HepG2 (cell line): ENCODE results near the gene ZFAND2A. TPM values are rescaled to one million over a fixed set of nuclear protein-coding genes. Genes with fewer than 3 reads are reported as not detected.
A peak's percentile ranks its signal among the peaks of the same experiment; 100 is the strongest.

Experiments
- EZH2 ChIP-seq: conservative IDR thresholded peaks from 2 replicates; pipeline ENCODE4 v1.6.1; 2012; ENCODE audit warnings: mild to moderate bottlenecking, low read depth, low read length, moderate library complexity
- FOXA1 ChIP-seq, 2 experiments: fragments of 450-650 bp in 1 of 2; sonication (generic) in 1 of 2; formaldehyde crosslinking in 1 of 2; IDR thresholded peaks; 2 replicates each; pipeline versions ENCODE4 v1.4.0 to v1.6.1; 2016 to 2020; ENCODE audit warnings: missing genetic modification reagents in 1 of 2
- KLF6 ChIP-seq: IDR thresholded peaks from 2 replicates; pipeline ENCODE4 v1.8.0; 2016; ENCODE audit warnings: missing biosample characterization, missing genetic modification reagents
- MLLT10 ChIP-seq: sonication (generic); formaldehyde crosslinking; IDR thresholded peaks from 2 replicates; pipeline ENCODE4 v1.4.0; 2020; ENCODE audit warnings: missing genetic modification reagents
- ZFP37 ChIP-seq: sonication (generic); formaldehyde crosslinking; IDR thresholded peaks from 2 replicates; pipeline ENCODE4 v1.4.0; 2020; ENCODE audit warnings: missing genetic modification reagents, borderline replicate concordance
- polyA plus RNA-seq, 8 experiments: library from polyadenylated mRNA; depleted of rRNA in 3 of 8; stranded (reverse) in 7 of 8; unstranded in 1 of 8; fragments of >200 nt; fragmentation: Illumina TruSeq in 4 of 8; extraction: Trizol in 4 of 8; gene quantifications; 2 replicates each; pipeline versions ENCODE4 v1.2.1 to v1.2.3, GENCODE V29; 2011 to 2016; ENCODE audit warnings: low read depth in 4 of 8, missing spikeins in 1 of 8, mixed read lengths in 1 of 8; ENCODE audit not compliant: insufficient read depth in 1 of 8
- total RNA-seq, 5 experiments: library from RNA; depleted of rRNA; stranded (reverse); fragments of >200 nt; fragmentation: Illumina TruSeq; extraction: Trizol; gene quantifications; 2 replicates each; pipeline ENCODE4 v1.2.3, GENCODE V29; 2016; ENCODE audit warnings: low read depth in 1 of 5
- TF ChIP-seq, protein P1 (sequence below): sonication (generic); formaldehyde crosslinking; IDR thresholded peaks from 2 replicates; pipeline ENCODE4 v1.5.1; 2020; ENCODE audit warnings: mild to moderate bottlenecking, missing genetic modification reagents, moderate library complexity
- TF ChIP-seq, protein P2 (sequence below): sonication (generic); formaldehyde crosslinking; IDR thresholded peaks from 2 replicates; pipeline ENCODE4 v1.8.1; 2023; ENCODE audit warnings: mild to moderate bottlenecking, moderate library complexity, missing genetic modification reagents
- TF ChIP-seq, protein P3 (sequence below): sonication (generic); formaldehyde crosslinking; IDR thresholded peaks from 2 replicates; pipeline ENCODE4 v1.4.0; 2020; ENCODE audit warnings: missing genetic modification reagents, borderline replicate concordance
- TF ChIP-seq, protein P4 (sequence below): sonication (generic); formaldehyde crosslinking; IDR thresholded peaks from 2 replicates; pipeline ENCODE4 v1.5.0; 2020; ENCODE audit warnings: mild to moderate bottlenecking, missing genetic modification reagents

The ZFAND2A gene
- total and polyA plus RNA-seq, 2 of the 13 experiments (the other 11 are each of a cell fraction or from before 2014, with no cell fraction given), result 140 to 153 TPM

DNA sequence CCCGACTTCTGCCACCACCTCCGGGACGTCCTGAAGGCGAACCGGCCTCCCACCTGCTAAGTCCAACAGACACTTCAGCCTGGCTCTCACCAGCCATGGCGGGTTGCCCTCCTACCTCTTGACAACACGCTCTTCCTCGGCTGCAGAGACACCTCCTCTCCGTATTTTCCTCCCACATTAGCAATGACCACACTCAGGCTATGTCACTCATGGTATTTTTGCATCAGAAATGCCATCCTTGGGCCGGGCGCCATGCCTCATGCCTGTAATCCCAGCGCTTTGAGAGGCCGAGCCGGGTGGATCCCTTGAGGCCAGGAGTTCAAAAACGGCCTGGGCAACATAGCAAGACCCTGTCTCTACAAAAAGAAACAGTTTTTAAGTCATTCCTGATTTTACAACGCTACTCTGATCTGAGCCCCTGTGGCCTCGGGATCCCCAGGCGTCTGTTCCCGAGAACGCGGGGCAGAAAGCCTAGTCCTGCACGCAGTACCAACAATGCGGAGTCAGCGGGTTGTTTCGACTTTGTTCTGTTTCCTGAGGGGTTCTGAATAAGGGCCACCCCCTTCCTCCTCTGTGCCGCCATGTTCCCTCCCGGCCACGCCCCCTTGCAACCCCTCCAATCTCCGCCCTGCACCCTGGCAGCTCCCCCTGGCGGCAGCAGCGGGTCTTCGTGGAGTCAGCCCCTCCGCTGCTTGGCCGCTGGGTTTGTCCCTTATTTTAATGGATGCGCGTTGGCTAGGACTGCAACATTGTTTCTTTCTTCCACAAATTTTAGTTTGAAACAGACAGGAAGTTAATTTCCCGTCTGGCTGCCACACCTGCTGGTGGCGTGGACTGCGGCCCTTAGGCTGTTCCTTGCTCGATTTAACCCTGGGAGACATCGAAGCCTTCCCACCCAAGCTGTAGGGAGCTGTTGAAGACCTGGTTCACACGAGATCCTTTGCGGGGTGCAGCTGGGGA, 9.7 kb upstream of the ZFAND2A start (continued):
- TF ChIP-seq, protein P1, sequence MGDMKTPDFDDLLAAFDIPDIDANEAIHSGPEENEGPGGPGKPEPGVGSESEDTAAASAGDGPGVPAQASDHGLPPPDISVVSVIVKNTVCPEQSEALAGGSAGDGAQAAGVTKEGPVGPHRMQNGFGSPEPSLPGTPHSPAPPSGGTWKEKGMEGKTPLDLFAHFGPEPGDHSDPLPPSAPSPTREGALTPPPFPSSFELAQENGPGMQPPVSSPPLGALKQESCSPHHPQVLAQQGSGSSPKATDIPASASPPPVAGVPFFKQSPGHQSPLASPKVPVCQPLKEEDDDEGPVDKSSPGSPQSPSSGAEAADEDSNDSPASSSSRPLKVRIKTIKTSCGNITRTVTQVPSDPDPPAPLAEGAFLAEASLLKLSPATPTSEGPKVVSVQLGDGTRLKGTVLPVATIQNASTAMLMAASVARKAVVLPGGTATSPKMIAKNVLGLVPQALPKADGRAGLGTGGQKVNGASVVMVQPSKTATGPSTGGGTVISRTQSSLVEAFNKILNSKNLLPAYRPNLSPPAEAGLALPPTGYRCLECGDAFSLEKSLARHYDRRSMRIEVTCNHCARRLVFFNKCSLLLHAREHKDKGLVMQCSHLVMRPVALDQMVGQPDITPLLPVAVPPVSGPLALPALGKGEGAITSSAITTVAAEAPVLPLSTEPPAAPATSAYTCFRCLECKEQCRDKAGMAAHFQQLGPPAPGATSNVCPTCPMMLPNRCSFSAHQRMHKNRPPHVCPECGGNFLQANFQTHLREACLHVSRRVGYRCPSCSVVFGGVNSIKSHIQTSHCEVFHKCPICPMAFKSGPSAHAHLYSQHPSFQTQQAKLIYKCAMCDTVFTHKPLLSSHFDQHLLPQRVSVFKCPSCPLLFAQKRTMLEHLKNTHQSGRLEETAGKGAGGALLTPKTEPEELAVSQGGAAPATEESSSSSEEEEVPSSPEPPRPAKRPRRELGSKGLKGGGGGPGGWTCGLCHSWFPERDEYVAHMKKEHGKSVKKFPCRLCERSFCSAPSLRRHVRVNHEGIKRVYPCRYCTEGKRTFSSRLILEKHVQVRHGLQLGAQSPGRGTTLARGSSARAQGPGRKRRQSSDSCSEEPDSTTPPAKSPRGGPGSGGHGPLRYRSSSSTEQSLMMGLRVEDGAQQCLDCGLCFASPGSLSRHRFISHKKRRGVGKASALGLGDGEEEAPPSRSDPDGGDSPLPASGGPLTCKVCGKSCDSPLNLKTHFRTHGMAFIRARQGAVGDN, result peak; percentile 90
- no peak for TF ChIP-seq FOXA1 (IDR thresholded peaks at IDR 0.05)
- peak; percentile 14; the same call in 1 of the 2 replicates for TF ChIP-seq FOXA1 (CRISPR knock-in tag; IDR thresholded peaks at IDR 0.05)
- TF ChIP-seq, protein P2, sequence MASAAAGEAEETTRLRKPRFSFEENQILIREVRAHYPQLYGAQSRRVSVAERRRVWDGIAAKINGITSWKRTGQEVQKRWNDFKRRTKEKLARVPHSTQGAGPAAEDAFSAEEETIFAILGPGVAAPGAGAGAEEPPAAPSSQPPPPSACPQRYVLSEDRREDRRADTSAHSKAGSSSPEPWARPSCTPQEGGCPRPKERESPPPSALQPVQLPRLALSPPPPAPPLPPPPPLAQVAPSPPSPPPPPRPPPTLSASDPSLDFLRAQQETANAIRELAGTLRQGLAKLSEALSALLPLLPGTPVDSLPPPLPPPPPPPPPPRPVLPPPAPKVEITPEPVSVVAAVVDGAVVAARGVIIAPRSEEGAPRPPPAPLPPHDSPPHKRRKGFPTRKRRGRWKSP (CRISPR knock-in tag), result no peak; the same call in 1 of the 2 replicates
- TF ChIP-seq MLLT10, result no peak
- TF ChIP-seq, protein P3, sequence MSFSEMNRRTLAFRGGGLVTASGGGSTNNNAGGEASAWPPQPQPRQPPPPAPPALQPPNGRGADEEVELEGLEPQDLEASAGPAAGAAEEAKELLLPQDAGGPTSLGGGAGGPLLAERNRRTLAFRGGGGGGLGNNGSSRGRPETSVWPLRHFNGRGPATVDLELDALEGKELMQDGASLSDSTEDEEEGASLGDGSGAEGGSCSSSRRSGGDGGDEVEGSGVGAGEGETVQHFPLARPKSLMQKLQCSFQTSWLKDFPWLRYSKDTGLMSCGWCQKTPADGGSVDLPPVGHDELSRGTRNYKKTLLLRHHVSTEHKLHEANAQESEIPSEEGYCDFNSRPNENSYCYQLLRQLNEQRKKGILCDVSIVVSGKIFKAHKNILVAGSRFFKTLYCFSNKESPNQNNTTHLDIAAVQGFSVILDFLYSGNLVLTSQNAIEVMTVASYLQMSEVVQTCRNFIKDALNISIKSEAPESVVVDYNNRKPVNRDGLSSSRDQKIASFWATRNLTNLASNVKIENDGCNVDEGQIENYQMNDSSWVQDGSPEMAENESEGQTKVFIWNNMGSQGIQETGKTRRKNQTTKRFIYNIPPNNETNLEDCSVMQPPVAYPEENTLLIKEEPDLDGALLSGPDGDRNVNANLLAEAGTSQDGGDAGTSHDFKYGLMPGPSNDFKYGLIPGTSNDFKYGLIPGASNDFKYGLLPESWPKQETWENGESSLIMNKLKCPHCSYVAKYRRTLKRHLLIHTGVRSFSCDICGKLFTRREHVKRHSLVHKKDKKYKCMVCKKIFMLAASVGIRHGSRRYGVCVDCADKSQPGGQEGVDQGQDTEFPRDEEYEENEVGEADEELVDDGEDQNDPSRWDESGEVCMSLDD, result no peak
- TF ChIP-seq EZH2, result no peak
- TF ChIP-seq, protein P4, sequence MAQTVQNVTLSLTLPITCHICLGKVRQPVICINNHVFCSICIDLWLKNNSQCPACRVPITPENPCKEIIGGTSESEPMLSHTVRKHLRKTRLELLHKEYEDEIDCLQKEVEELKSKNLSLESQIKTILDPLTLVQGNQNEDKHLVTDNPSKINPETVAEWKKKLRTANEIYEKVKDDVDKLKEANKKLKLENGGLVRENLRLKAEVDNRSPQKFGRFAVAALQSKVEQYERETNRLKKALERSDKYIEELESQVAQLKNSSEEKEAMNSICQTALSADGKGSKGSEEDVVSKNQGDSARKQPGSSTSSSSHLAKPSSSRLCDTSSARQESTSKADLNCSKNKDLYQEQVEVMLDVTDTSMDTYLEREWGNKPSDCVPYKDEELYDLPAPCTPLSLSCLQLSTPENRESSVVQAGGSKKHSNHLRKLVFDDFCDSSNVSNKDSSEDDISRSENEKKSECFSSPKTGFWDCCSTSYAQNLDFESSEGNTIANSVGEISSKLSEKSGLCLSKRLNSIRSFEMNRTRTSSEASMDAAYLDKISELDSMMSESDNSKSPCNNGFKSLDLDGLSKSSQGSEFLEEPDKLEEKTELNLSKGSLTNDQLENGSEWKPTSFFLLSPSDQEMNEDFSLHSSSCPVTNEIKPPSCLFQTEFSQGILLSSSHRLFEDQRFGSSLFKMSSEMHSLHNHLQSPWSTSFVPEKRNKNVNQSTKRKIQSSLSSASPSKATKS (CRISPR knock-in tag), result no peak
- TF ChIP-seq ZFP37 (CRISPR knock-in tag), result no peak
- peak; percentile 75; the same call in 1 of the 2 replicates for TF ChIP-seq KLF6
- TF ChIP-seq, all 625 proteins: peak for 268
